GM23338 (cell line): ENCODE data around the gene HSD11B1.

Experiments used
- CREB1 ChIP-seq: fragments of 250-450 bp; sonication (Bioruptor Pico); IDR thresholded peaks from 2 replicates; pipeline ENCODE4 v1.5.0; 2020; ENCODE audit warnings: low read depth, mild to moderate bottlenecking, moderate library complexity
- CTCF ChIP-seq, 2 experiments: fragments of 200-600 bp in 1 of 2; sonication (generic) in 1 of 2; conservative IDR thresholded peaks; 2 replicates each; pipeline versions ENCODE4 v1.5.1 to v1.6.1; 2016 to 2017; ENCODE audit warnings: antibody characterized with exemption in 2 of 2, low read depth in 2 of 2, mild to moderate bottlenecking in 2 of 2, moderate library complexity in 1 of 2
- ETS1 ChIP-seq: IDR thresholded peaks from 2 replicates; pipeline ENCODE4 v1.6.1; 2016; ENCODE audit warnings: antibody characterized with exemption
- EZH2 ChIP-seq: fragments of 200-600 bp; sonication (generic); IDR thresholded peaks from one replicate; pipeline ENCODE4 v1.8.0; 2017; ENCODE audit warnings: antibody characterized with exemption, mild to moderate bottlenecking, low read depth; ENCODE audit not compliant: unreplicated experiment
- EZH2phosphoT487 ChIP-seq: fragments of 200-600 bp; sonication (generic); IDR thresholded peaks from one replicate; pipeline ENCODE4 v1.8.1; 2018; ENCODE audit warnings: antibody characterized with exemption; ENCODE audit not compliant: unreplicated experiment
- JUNB ChIP-seq: IDR thresholded peaks from one replicate; pipeline ENCODE4 v1.6.1; 2016; ENCODE audit warnings: antibody characterized with exemption; ENCODE audit not compliant: unreplicated experiment
- NANOG ChIP-seq: IDR thresholded peaks from 2 replicates; pipeline ENCODE4 v1.6.1; 2016; ENCODE audit warnings: antibody characterized with exemption, borderline replicate concordance
- POLR2AphosphoS5 ChIP-seq: IDR thresholded peaks from 2 replicates; pipeline ENCODE4 v1.6.1; 2016; ENCODE audit warnings: antibody characterized with exemption, low read depth
- REST ChIP-seq: IDR thresholded peaks from one replicate; pipeline ENCODE4 v1.6.1; 2018; ENCODE audit warnings: antibody characterized with exemption; ENCODE audit not compliant: unreplicated experiment
- STAT1 ChIP-seq: IDR thresholded peaks from one replicate; pipeline ENCODE4 v1.6.1; 2016; ENCODE audit warnings: antibody characterized with exemption; ENCODE audit not compliant: unreplicated experiment
- ZNF114 ChIP-seq: fragments of 250-450 bp; sonication (Bioruptor Pico); IDR thresholded peaks from 2 replicates; pipeline ENCODE4 v1.5.0; 2020; ENCODE audit warnings: mild to moderate bottlenecking, moderate library complexity
- ZNF331 ChIP-seq: fragments of 250-450 bp; sonication (Bioruptor Pico); IDR thresholded peaks from 2 replicates; pipeline ENCODE4 v1.5.0; 2020; ENCODE audit warnings: low read depth, mild to moderate bottlenecking, moderate library complexity

- TF ChIP-seq CTCF (conservative IDR thresholded peaks at IDR 0.05; ENCODE audit: low read depth in 2 of 2), result no peak
- TF ChIP-seq EZH2, result no peak
- TF ChIP-seq REST, result no peak
- no peak for TF ChIP-seq POLR2AphosphoS5
- TF ChIP-seq ETS1, result no peak
- TF ChIP-seq EZH2phosphoT487, result no peak
- TF ChIP-seq JUNB, result no peak
- no peak for TF ChIP-seq CREB1
- TF ChIP-seq ZNF114 (CRISPR knock-in tag), result no peak
- no peak for TF ChIP-seq NANOG
- TF ChIP-seq STAT1, result no peak
- TF ChIP-seq ZNF331 (CRISPR knock-in tag), result no peak
Measured at GRCh38 chr1:209774592-209774991, 69.9 kb downstream of the HSD11B1 start.
